GM18502 (cell line): ENCODE results near the gene CYFIP2.

ENCODE experiments used
- ATAC-seq: cut with Tn5 transposase; IDR thresholded peaks from one replicate; pipeline ENCODE4 v1.9.1; 2021; ENCODE audit warnings: mild to moderate bottlenecking; ENCODE audit not compliant: unreplicated experiment, poor library complexity

CYFIP2 gene

GRCh38 chr5:157253547-157253946 is 12.4 kb upstream of the CYFIP2 start:
- ATAC-seq, result peak; percentile 59

- ATAC-seq, result no peak
Observed at GRCh38 chr5:157258450-157258849, 7.5 kb upstream of the CYFIP2 start.

DNA sequence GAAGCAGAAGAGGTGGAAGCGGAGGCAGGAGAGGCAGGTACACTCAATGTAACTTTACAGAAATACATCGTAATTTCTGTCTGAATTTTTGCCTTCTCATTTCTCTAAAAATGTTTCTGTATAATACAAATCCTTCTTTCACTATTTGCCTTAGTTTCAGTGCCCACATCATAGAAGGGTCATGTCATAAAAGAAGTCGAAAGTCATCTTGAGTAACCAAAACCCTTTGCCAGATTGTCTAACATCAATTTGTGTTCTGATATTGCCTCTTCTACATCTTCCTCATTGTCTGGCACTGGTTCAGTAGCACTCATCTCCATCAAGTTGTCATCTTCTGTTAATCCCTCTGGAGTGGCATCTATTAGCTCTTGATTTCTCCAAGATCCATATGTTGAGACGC is 6.2 kb upstream of the CYFIP2 start:
- no peak for ATAC-seq

DNA sequence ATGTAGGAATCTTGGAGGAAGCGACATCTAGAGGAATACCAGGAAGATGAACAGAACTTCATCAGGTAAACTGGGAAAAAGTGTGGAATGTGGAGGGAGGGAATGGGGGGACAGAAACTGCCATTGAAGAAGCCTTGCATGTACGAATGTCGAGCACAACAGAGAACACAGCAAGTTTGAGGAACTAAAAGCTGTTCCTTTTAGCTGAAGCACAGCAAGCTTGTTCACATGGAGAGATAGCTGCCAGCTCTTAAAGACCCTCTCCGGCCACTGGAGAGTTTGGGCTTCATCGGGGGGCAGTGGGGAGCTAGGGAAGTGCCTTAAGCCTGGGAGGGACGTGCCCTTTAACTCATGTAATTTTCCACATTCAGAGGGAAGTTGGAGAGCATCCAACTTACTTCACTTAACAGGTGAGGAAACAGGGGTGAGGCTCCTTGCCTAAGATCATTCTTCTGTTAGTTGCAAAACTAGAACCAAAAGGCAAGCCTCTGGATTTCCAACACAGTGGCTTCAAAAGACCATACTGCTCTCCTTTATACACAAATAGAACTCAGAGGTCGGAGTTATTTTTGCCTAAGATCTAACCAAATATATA is 2.3 kb upstream of the CYFIP2 start:
- no peak for ATAC-seq

DNA sequence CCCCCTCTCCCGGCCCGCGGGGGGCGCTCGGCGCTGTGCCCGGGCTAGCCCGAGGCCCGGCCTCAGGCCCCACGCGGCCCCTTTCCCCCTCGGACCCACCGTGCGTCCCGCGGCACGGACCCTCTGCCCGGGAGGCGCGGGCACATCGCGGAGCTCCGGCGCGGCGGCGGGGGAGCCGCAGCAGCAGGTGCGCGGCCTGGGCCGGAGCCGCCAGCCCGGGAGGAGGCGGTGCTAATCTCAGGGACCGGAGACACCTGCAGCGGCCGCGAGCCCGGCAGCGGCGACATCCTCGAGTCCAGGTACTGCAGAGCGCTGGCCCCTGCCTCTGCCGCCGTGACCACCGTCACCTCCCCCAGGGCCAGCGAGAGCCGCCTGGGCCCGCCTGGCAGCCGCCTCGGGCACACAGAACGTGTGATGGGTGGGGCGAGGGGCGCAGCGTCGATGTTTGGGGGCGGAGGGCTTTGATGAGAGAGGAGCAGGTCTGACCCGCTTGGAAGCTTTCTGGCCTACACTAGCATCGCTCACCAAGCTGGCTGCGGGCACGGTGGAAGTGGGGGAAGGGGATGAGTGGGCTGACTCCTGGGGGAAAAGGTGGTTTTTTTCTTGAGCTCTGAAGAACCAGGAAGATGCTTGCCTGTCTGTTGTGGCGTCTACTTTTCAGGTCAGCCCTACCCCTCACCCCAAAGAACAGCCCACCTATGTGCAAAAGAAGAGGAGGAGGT is 524 bp downstream of the CYFIP2 start:
- peak; percentile 52 for ATAC-seq

DNA sequence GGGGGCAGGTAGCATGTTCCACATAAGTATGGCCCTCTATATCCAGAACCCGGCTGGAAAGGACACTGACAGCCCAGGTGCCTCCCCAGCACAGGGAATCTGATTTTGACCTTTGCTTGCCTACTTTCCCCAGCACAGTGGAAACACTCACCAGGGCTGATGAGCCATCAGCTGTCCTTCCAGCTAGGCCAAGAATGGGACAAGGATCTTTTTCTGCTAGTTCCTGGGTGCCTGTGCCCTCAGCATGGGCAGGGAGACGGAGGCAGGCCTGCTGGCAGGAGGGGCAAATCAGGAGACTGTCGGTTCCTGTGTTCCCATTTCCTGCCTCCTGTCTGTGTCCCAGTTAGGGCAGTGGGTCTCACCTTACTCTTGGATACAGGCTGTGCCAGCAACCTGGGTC is 1.1 kb downstream of the CYFIP2 start:
- ATAC-seq, result no peak

DNA sequence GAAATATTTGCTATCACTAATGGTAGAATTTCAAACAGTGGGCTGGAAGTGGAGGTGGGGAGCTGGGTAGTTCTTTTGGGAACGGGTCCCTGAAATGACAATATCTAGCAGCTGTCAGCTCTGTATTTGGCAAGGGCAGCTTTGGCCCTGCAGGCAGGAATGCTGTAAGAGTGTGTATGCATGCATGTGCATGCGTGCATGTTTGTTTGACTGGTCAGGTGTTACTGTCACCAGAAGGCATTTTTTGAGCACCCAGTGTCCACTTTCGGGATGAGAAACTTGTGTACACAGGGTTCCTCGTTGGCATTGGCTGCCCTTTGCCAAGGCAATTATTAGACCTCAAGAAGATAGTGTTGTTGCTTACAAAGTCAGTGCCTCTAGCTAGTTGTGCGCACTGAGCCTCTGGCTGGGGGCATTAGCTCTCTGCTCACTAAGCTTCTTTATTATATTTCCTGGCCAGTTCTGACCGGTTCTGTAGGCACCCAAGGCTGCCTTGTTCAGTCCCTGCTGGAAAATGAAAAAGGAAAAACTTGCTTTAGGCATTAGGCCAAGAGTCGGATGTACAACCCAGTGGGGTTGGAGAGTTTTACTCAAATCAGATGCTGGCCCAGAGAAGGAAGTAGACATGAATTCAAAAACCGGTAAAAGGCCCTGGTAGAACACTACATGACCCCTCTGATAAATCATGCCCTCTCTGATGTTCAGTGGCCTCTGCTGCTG is 2.0 kb downstream of the CYFIP2 start:
- ATAC-seq, result no peak

GRCh38 chr5:157269165-157269671 is 3.3 kb downstream of the CYFIP2 start:
- ATAC-seq, result no peak

DNA sequence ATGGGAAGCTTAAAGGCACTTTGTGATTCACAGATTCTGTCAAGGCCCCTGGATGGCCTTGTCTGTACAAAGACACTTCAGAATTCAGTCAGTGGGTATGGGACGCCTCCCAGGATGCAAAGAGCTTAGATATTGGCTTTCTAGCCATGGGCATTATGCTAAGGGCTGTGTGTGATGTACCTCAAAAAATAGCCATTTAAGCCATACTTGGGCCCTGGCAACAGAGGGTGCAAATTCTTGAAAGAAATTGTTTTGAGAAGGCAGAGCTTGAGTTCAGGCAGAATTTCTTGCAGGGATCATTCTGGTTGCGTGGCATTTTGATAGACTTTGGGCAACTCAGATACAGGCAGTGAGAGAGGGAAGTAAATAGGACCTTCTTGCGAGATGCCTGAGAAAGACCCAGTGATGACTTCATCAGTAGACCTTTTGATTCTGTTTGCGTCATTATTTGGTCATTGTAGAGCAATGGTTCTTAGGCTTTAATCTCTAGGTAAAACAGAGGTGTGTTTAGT is 3.9 kb downstream of the CYFIP2 start:
- ATAC-seq, result no peak

DNA sequence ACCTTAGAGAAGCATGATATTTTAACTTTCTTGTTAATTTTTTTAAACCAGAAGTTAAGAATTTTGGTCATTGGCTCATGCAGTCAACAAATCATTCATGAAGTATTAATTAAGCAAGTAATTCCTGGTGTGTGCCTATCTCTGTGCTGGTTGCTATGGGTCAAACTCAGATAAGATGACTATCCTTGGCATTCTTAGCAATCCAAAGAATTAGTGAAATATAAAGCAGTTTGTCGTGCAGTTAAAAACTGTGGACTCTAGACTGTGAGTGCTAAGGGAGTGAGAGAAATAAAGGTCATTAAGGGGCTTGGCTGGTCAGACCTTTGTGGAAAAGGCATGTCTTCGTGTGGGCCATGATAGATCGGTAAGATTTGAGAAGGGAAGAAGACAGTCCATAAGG is 4.8 kb downstream of the CYFIP2 start:
- no peak for ATAC-seq

GRCh38 chr5:157271740-157272271 is 5.9 kb downstream of the CYFIP2 start:
- ATAC-seq, result peak; percentile 85

DNA sequence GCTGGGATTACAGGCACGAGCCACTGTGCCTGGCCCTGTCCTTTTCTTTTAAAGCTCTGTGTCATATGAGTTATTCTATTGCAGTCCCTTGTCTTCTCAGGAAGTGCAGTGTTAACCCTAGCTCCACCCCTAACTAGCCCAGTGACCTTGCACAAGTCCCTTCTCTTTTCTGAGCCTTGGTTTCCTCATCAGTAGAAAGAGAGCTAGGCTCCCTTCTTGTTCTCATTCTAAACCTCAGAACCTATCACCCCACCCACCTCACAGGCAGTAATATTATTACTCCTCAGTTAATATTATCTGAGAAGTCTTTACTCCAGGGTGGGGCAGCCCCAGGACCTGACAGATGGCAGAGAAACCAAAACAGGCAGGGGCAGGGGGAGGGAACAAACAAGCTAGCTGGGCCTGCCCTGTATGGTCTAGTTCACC is 7.2 kb downstream of the CYFIP2 start:
- peak; percentile 52 for ATAC-seq

DNA sequence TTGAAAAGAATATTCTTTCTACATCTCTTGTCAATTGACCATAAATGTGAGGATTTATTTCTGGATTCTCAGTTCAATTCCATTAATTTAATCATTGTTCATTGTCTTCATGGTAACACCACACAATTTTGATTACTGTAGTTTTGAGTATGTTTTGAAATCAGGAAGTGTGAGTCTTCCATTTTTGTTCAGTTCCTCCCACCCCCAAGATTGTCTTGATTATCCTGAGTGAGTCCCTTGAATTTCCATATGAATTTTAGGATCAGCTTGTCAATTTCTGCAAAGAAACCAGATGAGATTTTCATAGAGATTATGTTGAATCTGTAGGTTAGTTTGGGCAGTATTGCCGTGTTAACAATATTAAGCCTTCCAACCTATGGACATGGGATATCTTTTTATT is 9.5 kb downstream of the CYFIP2 start:
- no peak for ATAC-seq

DNA sequence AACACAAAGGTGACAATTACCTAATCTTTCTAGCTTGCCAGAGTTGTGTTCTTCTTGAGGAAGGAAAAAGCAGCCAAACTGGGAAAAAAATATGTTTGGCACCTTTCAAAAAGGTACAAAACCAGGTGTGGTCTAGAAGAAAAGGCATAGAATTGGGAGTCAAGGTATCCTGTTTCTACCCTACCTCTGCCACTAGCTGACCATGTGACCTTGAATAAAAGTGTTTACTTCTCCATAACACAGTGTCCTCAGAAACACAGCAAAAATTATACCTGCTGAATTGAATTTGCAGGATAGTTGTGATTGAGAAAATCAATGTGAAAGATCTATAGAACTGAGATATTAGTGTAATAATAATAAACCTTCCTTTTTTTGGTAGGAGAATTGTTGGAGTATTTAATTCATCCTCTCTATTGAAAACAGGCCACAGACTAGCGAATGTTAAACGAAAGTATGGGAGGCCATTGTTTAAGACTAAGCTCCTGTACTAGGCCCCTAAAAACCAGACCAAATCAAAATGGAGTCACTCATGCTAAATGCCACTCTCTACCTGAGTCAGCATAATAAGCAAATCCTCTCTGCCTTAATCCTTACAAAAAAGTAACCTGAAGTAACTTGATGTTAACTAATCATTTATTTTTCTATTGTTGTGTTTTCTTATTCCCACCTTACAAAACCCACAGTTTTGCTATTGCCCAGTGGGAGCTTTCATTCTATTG is 12.6 kb downstream of the CYFIP2 start:
- no peak for ATAC-seq

GRCh38 chr5:157279605-157280239 is 13.8 kb downstream of the CYFIP2 start:
- ATAC-seq, result no peak

DNA sequence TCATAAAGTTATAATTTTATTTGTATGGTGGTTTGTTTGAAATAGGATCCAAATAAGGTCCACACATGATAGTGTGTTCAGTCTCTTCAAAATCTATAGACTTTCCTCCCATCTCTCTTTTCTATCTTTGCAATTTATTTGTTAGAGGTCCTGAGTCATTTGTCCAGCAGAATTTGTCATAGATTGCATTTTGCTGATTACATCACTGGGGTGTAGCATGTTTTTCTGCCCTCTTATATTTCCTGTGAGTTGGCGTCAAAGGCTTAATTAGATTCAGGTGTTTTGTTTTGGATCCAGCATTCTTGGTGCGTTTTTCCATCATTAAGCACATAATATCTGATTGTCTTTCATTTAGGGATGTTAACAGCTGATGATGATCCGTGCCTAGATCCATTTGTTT is 15.0 kb downstream of the CYFIP2 start:
- no peak for ATAC-seq

DNA sequence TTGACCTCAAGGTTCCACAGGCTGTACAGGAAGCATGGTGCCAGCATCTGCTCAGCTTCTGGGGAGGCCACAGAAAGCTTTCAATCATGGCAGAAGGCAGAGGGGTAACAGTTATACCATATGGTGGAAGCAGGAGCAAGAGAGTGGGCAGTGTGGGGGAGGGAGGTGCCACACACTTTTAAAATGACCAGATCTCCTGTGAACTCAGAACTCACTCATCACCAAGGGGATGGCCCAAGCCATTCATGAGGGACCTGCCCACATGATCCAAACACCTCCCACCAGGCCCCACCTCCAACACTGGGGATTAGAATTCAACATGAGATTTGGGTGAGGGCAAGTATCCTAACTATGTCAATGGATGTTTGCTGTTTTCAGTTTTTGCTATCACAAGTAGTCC is 16.2 kb downstream of the CYFIP2 start:
- no peak for ATAC-seq

GRCh38 chr5:157283434-157283833 is 17.5 kb downstream of the CYFIP2 start:
- ATAC-seq, result peak; percentile 100

DNA sequence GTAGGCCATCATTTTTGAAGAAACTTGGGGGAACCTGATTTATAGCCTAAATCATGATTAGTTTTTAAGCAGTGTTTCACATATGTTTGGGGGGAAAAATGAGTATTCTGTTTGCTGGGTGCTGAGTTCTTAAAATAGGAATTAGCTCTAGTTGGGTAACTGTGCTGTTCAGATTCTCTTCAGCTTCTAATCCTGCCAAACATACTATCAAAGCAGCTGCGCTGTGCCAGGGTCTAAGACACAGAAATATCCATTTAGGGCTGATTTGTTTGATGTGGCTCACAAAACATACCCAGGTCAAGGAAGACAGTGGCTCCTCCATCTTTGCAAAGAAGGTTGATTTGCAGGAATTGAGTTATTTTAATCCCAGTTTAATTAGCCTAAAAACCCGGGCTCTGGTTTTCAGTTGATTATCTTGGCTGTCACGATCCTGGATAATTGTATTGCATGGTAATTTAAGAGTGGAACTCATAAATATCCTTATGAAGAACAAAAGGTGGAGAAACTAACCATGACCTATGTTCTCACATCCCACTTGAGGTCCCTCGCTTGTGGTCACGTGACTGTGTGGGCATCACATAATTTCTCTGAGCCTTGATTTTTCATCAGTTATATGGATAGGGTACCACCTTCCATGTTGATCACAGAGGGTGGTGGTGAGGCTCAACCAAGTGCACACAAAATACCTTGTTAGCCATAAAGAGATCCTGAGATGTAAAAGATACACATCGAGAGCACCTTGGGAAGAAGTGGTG is 18.7 kb downstream of the CYFIP2 start:
- no peak for ATAC-seq
